Endothelial cell of umbilical vein (primary cell): ENCODE results near the gene RYR3. TPM values are rescaled to one million over a fixed set of nuclear protein-coding genes. Genes with fewer than 3 reads are reported as not detected.

ENCODE experiments used
- BruUV-seq: library from RNA; stranded (reverse); fragments of 400-500 nt; replicated peaks from 2 replicates; lab custom pipeline; 2021; lab: Mats Ljungman, UMichigan
- CTCF ChIA-PET: fragments of 300-600, 350-600 bp; sonication (Branson Sonifier 250); formaldehyde crosslinking; loops from one replicate; lab custom pipeline; 2021; ENCODE audit warnings: antibody characterized with exemption, inconsistent platforms; lab: Charles Lee
- POLR2A ChIA-PET: fragments of 300-600, 350-600 bp; sonication (Branson Sonifier 250); formaldehyde crosslinking; loops from one replicate; lab custom pipeline; 2021; ENCODE audit warnings: antibody characterized with exemption, inconsistent platforms; lab: Charles Lee
- DNase-seq: peaks from one replicate; pipeline ENCODE4 v3.0.0-alpha.2; 2011; ENCODE audit warnings: low read depth, low spot score
- FAIRE-seq: peaks from 2 replicates; lab custom pipeline; 2011; peaks lifted over from hg19 to GRCh38; lab: Jason Lieb, UNC
- H2AFZ ChIP-seq: 2 replicates; pipeline ENCODE4 v1.6.0; 2012; ENCODE audit warnings: low read depth, low read length, control low read depth, inconsistent platforms
- H3K27ac ChIP-seq: 2 replicates; pipeline ENCODE4 v1.5.1; 2011; ENCODE audit warnings: low read depth, mild to moderate bottlenecking, control low read depth, low read length, moderate library complexity; ENCODE audit not compliant: insufficient read depth
- H3K27me3 ChIP-seq, 2 experiments: 2 replicates each; pipeline versions ENCODE4 v1.6.0 to v1.6.1; 2011; ENCODE audit warnings: low read length in 2 of 2, mixed read lengths in 1 of 2; ENCODE audit not compliant: control insufficient read depth in 2 of 2, insufficient read depth in 2 of 2
- H3K36me3 ChIP-seq, 2 experiments: 2 replicates in 1 of 2; 3 replicates in 1 of 2; pipeline ENCODE4 v1.5.1; 2011; ENCODE audit warnings: low read length in 2 of 2, mild to moderate bottlenecking in 1 of 2, moderate library complexity in 1 of 2; ENCODE audit not compliant: control insufficient read depth in 2 of 2, insufficient read depth in 2 of 2; ENCODE audit errors: extremely low read depth in 1 of 2
- H3K4me1 ChIP-seq: 3 replicates; pipeline ENCODE4 v1.5.1; 2011; ENCODE audit warnings: mild to moderate bottlenecking, low read length; ENCODE audit not compliant: control insufficient read depth, insufficient read depth; ENCODE audit errors: extremely low read depth
- H3K4me2 ChIP-seq: 2 replicates; pipeline ENCODE4 v1.6.1; 2011; ENCODE audit warnings: low read length, control low read depth, mixed read lengths; ENCODE audit not compliant: insufficient read depth
- H3K4me3 ChIP-seq, 3 experiments: fragments of 200-600 bp in 1 of 3; sonication (generic), shearing (Covaris generic) in 1 of 3; replicated peaks in 1 of 3; 2 replicates each; pipeline ENCODE4 v1.5.1; 2011 to 2016; ENCODE audit warnings: control low read depth in 3 of 3, low read length in 3 of 3, mild to moderate bottlenecking in 2 of 3, inconsistent platforms in 1 of 3, low read depth in 1 of 3, moderate library complexity in 1 of 3; ENCODE audit not compliant: insufficient read depth in 1 of 3
- H3K79me2 ChIP-seq: 2 replicates; pipeline ENCODE4 v1.6.0; 2012; ENCODE audit warnings: low read length, inconsistent platforms; ENCODE audit not compliant: control insufficient read depth, insufficient read depth
- H3K9ac ChIP-seq: replicated peaks from 2 replicates; pipeline ENCODE3; 2011; ENCODE audit warnings: low read length, control low read depth; ENCODE audit not compliant: insufficient read depth; ENCODE audit errors: extremely low read depth
- H3K9me1 ChIP-seq: replicated peaks from 3 replicates; pipeline ENCODE4 v1.6.0; 2011; ENCODE audit warnings: mild to moderate bottlenecking, low read length; ENCODE audit not compliant: control insufficient read depth, insufficient read depth; ENCODE audit errors: extremely low read depth
- H3K9me3 ChIP-seq: replicated peaks from 2 replicates; pipeline ENCODE4 v1.5.1; 2012; ENCODE audit warnings: low read length, inconsistent platforms; ENCODE audit not compliant: control insufficient read depth, insufficient read depth
- H4K20me1 ChIP-seq: replicated peaks from 2 replicates; pipeline ENCODE3; 2011; ENCODE audit warnings: mild to moderate bottlenecking, low read length; ENCODE audit not compliant: control insufficient read depth, insufficient read depth; ENCODE audit errors: extremely low read depth
- CTCF ChIP-seq, 2 donors: IDR thresholded peaks; 1 replicate in 1 of 2; 2 replicates in 1 of 2; pipeline ENCODE4 v1.5.1; 2011; ENCODE audit warnings: low read length in 2 of 2, mild to moderate bottlenecking in 2 of 2, moderate library complexity in 2 of 2, control low read depth in 1 of 2, inconsistent platforms in 1 of 2, low read depth in 1 of 2; ENCODE audit not compliant: insufficient read depth in 1 of 2; ENCODE audit errors: extremely low read depth in 1 of 2
- EZH2 ChIP-seq: IDR thresholded peaks from 2 replicates; pipeline ENCODE4 v1.6.1; 2012; ENCODE audit warnings: borderline replicate concordance, low read depth, mild to moderate bottlenecking, moderate library complexity, low read length, inconsistent platforms; ENCODE audit not compliant: severe bottlenecking
- FOS ChIP-seq: IDR thresholded peaks from 2 replicates; pipeline ENCODE4 v1.6.1; 2011; ENCODE audit warnings: mild to moderate bottlenecking, low read length, moderate library complexity, borderline replicate concordance; ENCODE audit not compliant: insufficient read depth
- GATA2 ChIP-seq: IDR thresholded peaks from 2 replicates; pipeline ENCODE4 v1.7.0; 2011; ENCODE audit warnings: low read depth, mild to moderate bottlenecking, moderate library complexity, mixed read lengths, low read length; ENCODE audit not compliant: insufficient read length, insufficient read depth
- JUN ChIP-seq: IDR thresholded peaks from 2 replicates; pipeline ENCODE4 v1.6.1; 2011; ENCODE audit warnings: borderline replicate concordance, low read depth; ENCODE audit not compliant: insufficient read length, insufficient read depth
- MYC ChIP-seq: IDR thresholded peaks from one replicate; pipeline ENCODE4 v1.6.1; 2011; ENCODE audit warnings: mild to moderate bottlenecking, low read depth, low read length
- POLR2A ChIP-seq: IDR thresholded peaks from 2 replicates; pipeline ENCODE4 v1.6.1; 2012; ENCODE audit warnings: low read depth, mild to moderate bottlenecking, control low read depth, low read length
- POLR2AphosphoS5 ChIP-seq: IDR thresholded peaks from 2 replicates; pipeline ENCODE4 v1.6.1; 2012; ENCODE audit warnings: low read depth, mild to moderate bottlenecking, control low read depth, low read length, moderate library complexity; ENCODE audit not compliant: insufficient read depth
- dilution Hi-C: fragments of 300-500 bp; cut with MboI; formaldehyde crosslinking; loops from one replicate; pipeline ENCODE4 v1.15.0; 2019; ENCODE audit warnings: low sequenced_read_pairs; ENCODE audit not compliant: extremely low pct_ligation_motif_present
- intact Hi-C: fragments of 100-400 bp; cut with micrococcal nuclease; formaldehyde crosslinking; loops from one replicate; pipeline ENCODE4 v1.10.0; 2022
- polyA plus RNA-seq, 4 experiments: library from polyadenylated mRNA; depleted of rRNA in 3 of 4; stranded (reverse) in 3 of 4; unstranded in 1 of 4; fragments of >200 nt; gene quantifications; 2 replicates each; pipeline versions ENCODE4 v1.2.1 to v1.2.3, GENCODE V29; 2011 to 2012; ENCODE audit warnings: missing spikeins in 1 of 4
- total RNA-seq: library from RNA; stranded (reverse); gene quantifications from 2 replicates; pipeline ENCODE4 v1.2.3, GENCODE V29; 2021
- TF ChIP-seq, protein P1 (sequence below): IDR thresholded peaks from 2 replicates; pipeline ENCODE4 v1.6.1; 2011; ENCODE audit not compliant: insufficient read depth, insufficient read length

RYR3 gene
- total and polyA plus RNA-seq, 2 donors (not counting 3 experiments of a cell fraction or from before 2014, with no cell fraction given) = not detected

GRCh38 chr15:33864360-33865075, 553.8 kb downstream of the RYR3 start:
- Histone ChIP-seq H3K9me3 (no peaks in the 10 kb centered on the region), H3K27me3 (no peaks in the 10 kb centered on the region), H2AFZ (no peak overlapping the region), H3K27ac (no peak overlapping the region), H3K79me2 (no peaks in the 10 kb centered on the region), H3K4me3 (no peak overlapping the region), H3K9ac (no peak overlapping the region), H3K4me2 (no peak overlapping the region), H3K36me3 (no peaks in the 10 kb centered on the region), H3K4me1 (no peaks in the 10 kb centered on the region), H4K20me1 (no peaks in the 10 kb centered on the region), H3K9me1 (no peaks in the 10 kb centered on the region)
- ChIA-PET POLR2A (no interaction called here), CTCF (no interaction called here)
- intact Hi-C loops (no loop called here), dilution Hi-C loops (no loop called here)
- DNase-seq (no peak), FAIRE-seq (no peak)
- TF ChIP-seq MYC = no peak
- no TSS peak for BruUV-seq

- Histone ChIP-seq H3K9me1 (no peaks in the 10 kb centered on the region), H3K9ac (no peak overlapping the region), H3K9me3 (no peaks in the 10 kb centered on the region), H4K20me1 (no peaks in the 10 kb centered on the region), H3K4me3 (no peak overlapping the region), H3K36me3 (no peaks in the 10 kb centered on the region), H2AFZ (no peak overlapping the region), H3K27ac (no peak overlapping the region), H3K27me3 (no peaks in the 10 kb centered on the region), H3K79me2 (no peaks in the 10 kb centered on the region), H3K4me2 (no peak overlapping the region), H3K4me1 (no peaks in the 10 kb centered on the region)
- no peak for TF ChIP-seq POLR2A
- TF ChIP-seq MYC = no peak
- no peak for TF ChIP-seq JUN
- TF ChIP-seq, protein P1, sequence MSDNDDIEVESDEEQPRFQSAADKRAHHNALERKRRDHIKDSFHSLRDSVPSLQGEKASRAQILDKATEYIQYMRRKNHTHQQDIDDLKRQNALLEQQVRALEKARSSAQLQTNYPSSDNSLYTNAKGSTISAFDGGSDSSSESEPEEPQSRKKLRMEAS = no peak
- no peak for TF ChIP-seq EZH2
- no peak for TF ChIP-seq POLR2AphosphoS5
- no peak for TF ChIP-seq CTCF (IDR thresholded peaks at IDR 0.05; ENCODE audit: extremely low read depth in 1 of 2, insufficient read depth in 1 of 2, low read depth in 1 of 2, low read length in 2 of 2)
- TF ChIP-seq GATA2 = no peak
- no peak for TF ChIP-seq FOS
- intact Hi-C loops (no loop called here), dilution Hi-C loops (no loop called here)
- POLR2A ChIA-PET = no interaction called here
- no TSS peak for BruUV-seq
- DNase-seq = no peak
- CTCF ChIA-PET = no interaction called here
- FAIRE-seq = no peak
These were observed 554.6 kb downstream of the RYR3 start for GRCh38 chr15:33865416-33865815.
